ENCODE data around the gene TYRO3.

Gene TYRO3

DNA sequence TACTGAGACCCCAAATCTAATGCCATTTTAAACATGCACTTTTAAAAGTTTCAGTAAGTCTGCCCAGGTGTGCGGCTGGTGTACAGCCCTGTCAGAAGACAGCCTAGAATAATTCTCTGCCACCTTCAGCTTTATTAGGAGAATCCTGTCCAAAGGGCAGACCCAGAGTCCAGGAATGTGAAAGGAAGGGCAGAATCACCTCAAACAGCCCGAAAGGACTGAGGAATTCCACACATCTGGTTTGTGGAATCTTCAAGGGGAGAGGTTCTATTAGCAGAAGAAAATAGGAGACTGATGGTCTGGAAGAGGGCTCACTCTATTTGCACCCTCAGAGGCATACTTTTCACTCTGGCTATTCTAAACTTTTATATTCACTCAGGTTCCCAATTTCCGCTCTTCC lies 46.6 kb downstream of the TYRO3 start:
- DNase-seq (ENCODE audit: low read depth): no peak

DNA sequence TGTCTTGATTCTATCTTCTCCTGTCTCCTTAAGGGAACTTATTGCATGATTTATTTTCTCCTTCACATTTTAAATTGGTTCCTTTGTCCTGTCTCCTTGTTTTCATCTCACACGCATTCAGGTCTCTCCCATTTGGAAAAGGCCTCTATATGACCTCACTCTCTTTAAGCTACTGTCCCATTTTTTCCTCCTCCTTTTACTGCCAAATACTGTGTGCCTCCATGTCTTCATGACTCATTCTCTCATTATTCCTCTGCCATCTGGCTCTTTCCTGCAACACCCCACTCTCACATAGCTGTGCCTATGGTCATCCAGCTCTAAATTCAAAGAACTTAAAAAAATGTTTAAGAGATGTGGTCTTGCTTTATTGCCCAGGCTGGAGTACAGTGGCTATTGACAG lies 48.0 kb downstream of the TYRO3 start:
- DNase-seq (ENCODE audit: low read depth): peak; percentile 75

DNA sequence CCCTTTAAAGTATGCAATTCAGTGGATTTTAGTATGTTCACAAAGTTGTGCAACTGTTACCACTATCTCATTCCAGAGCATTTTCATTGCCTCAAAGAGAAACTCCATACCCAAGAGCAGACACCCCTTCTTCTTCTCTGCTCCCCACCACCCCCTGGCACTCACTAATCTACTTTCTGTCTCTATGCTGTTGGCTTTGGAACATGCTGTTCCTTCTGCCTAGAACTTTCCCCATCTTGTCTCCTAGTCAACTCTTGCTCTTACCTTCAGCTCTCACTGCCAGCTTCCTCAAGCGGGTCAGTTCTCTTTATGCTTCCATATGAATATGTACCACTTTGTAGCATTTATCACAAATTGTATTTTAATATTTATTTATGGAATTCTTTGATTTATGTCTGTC lies 50.1 kb downstream of the TYRO3 start:
- DNase-seq (ENCODE audit: low read depth): no peak

DNA sequence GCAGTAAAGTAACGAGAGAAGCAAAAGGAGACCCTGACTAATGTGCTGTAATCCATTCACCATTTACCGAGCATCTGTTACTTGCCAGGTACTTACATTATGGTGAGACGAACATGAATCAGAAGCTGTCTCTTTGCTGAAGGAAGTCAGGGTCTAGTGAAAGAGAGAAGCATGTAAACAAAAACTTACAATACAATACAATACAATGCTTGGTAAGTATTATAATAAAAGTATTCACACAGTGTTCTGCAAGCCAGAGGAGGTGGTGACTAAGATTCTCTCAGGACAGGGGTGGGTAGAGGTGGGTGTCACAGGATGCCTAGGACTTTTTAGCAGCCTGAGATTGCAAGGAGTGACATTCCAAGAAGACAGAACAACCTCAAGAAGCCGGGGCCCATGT lies 51.0 kb downstream of the TYRO3 start:
- DNase-seq (ENCODE audit: low read depth): no peak

DNA sequence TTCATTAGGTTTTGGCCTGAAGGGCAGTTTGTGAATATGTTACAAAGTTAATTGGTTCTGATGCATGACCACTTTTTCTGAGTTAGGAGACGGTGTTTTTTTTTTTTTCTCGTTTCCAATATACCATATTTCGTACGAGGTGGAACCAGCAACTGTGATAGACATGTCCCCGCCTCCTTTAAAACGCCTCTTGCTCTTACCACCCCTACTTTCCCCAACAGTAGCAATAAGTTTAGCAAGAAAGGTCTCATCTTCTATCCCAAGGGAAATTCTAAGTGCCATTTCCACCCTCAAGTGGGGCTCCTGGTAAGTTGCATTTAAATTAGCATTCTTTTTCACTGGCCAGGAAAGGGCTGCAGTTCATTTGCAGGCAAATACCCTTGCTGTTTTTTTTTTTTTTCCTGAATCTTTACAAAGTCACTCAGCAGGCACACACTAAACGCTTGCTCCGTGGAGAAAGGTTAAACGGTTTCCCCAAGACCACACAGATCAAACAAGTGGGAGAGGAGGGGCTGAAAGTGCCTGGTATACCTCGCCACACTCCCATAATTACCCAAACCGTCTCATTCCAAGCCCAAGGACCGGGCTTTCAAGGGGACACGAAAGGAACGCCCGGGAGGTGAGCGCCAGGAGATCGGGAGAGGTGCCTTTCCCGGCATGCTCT lies 61.7 kb downstream of the TYRO3 start:
- no peak for DNase-seq (ENCODE audit: low read depth)

DNA sequence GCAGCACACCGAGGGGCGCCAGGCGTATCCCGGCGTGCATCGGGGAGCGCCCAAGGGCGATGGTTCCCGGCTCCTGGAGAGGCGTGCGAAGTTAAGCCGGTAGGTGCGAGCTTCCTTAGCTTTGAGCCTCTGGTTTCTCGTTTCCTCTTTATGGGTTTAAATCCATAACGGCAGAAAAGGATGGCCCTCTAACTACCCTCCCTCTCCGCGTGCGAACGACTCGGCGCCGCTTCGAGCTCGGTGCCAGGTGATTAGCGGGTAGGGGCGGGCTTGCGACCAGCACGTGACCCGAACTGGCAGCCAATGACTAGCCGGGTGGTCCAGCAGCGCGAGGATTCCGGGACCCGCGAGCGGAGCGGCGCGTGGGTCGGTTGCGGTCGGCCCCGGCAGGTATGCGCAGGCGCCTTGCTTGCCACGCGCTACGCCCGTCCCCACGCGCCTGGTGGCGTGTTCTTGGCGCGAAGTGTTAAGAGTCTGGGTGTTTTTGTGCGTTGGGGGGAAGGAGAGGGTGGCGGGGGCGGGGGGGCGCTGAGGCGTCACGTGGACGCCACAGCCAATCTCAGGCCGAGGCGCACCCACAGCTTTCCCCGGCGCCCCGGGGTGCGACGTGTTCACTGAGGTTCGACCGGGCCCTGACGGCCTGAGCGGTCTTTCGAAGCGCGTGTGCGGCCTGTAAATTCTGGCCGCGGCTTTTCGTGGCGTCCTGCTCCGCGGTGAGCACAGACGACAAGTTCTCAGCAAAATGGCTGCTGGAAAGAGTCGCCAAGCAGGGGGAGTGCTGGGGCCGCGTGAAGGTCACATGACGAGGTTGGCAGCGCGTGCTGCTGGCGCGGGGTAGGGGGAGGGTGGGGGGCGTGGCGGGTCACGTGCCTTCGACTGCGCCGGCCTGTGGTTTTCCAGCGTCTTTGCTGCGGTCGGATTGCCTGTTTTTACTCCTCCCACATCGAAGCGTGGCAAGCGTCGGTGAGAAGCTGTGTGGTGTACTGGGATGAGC lies 62.5 kb downstream of the TYRO3 start:
- DNase-seq (ENCODE audit: low read depth): peak; percentile 62

DNA sequence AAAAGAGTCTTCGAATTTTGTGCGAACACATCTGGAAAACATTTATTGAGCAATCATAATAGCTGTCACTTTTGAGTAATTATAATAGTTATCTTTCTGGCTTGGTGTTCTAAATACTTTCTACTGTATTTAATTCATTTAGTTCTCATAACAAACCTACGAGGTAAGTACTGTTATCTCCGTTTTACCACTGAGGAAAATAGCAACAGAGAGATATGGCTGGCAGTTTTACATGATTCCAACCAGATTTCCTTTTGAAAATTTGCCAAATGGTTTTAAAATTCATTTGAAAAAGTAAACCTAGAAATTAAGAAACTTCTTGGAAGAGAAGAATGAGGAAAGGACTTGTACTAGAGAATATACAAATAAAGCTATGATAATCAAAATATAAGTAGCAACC lies 63.9 kb downstream of the TYRO3 start:
- no peak for DNase-seq (ENCODE audit: low read depth)

DNA sequence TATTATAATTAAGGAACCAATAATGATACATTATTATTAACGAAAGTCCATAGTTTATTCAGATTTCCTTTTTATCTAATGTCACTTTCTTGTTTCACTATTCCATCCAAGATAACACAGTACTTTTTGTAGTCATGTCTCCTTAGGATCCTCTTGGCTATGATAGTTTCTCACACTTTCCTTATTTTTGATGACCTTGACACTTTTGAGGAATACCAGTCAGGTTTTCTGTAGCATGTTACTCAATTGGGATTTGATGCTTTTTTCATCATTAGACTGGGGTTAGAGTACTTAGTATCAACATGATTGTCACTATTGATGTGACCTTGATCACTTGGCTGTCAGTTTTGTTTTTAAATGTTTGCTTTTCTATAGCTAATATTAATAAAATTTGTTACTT lies 68.2 kb downstream of the TYRO3 start:
- DNase-seq (ENCODE audit: low read depth): no peak

DNA sequence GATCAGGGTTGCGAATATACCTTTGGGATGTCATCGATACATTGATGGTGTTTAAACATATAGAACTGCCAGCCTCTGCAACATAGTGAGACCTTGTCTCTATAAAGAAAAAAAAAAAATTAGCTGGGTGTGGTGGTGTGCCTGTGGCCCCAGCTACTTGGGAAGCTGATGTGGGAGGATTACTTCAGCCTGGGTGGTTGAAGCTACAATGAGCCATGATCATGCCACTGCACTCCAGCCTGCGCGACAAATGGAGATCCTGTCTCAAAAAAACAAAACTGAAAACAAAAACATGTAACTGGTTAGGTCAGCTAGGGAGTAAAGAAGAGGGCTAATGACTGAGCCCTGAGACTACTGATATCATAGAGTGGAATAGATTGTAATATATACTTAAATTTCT lies 70.5 kb downstream of the TYRO3 start:
- DNase-seq (ENCODE audit: low read depth): no peak

DNA sequence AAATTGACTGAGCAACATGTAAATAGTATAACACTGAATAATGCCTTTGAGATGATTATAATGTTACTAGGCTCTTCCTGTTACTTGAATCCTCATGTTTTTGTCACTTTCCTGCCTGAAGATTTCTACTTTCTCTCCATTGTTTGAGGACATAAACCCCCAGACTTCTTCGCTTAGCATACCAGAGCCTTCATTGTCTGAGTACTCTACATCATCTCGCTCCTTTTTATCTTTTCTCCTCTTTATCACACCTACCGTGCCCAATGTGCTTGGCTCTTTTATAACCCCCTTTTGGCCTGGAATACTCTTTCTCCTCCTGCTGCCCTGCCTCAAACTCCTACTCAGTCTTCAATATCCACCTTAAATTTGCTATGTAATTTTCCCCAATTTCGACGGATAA lies 70.9 kb downstream of the TYRO3 start:
- no peak for DNase-seq (ENCODE audit: low read depth)

DNA sequence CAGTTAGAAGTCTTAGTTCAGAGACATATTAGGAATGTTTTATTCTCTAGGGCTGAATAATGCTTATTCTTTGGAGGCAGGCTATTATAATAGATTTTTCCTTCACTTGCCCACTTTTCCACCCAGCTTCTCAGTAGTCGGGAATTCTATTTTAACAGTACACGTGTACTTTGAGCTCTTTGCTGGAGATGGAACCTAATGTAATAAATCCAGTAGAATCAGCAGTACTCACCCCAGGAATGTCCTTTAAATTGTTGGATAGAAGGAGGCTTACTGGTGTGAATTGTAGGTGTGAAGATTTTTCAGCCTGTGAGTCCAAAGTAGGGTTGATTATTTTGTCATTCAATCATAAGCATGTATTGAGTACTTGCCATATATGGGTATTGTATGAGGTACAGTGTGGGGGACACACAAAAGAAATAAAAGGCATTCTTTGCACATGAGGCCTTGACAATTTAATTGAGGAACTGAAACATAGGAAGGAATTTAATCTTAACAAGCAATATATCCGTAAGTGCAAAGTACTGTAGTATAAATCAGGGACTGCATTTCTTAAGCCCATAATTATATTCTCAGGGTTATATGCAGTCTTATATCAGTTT lies 71.7 kb downstream of the TYRO3 start:
- DNase-seq (ENCODE audit: low read depth): no peak

DNA sequence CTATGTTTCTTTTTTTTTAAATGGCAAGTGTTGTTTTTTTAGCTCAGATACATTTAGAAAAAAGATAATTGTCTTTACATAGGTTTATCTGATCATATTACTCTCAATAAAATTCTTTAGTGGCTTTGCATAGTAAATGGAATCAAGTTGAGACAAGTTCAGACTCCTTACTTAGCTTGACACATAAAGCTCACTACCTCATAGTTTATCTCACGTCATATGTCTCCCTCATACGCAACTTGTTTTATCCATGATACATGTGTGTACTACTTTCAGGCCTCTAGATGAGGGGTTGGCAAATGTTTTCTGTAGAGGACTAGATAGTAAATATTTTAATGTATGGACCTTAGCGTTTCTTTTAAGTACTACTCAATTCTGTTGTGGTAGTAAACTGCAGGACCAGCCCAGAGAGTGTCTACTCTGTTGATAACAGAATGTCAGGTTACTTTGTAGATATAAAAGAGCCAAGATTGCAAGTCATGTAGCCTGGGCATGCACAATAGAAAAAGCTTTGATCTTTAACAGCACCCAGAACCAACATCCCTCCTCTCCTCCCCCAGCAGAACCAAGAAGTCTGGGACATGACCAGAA lies 73.0 kb downstream of the TYRO3 start:
- DNase-seq (ENCODE audit: low read depth): no peak
